Measurements from ENCODE around the gene KIAA0513.

DNA sequence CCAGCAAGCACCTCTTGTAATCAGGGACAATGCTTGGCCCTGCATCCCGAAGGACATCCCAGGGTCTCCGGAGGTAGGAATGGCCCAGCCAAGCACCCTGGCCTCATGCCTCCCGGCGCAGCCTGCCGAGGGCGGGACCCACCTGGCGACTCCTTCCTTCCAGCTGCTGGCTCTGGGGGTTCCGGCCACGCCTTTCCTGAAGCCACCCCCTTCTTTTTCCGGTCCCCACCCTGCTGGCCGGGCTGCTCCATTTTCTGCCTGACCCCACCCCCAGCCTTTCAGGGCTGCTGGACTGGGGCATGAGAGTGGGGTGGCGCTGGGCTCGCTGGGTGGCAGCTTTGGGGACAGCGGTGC lies 107.2 kb downstream of the KIAA0513 start:
- no peak for TF ChIP-seq CTCF (IDR thresholded peaks at IDR 0.05)
- no peak for TF ChIP-seq TP53 (CRISPR knock-in tag; IDR thresholded peaks at IDR 0.05)
- no peak for TF ChIP-seq RELA (CRISPR knock-in tag; IDR thresholded peaks at IDR 0.05; ENCODE audit: borderline replicate concordance)
- no peak for TF ChIP-seq TCF7 (CRISPR knock-in tag; IDR thresholded peaks at IDR 0.05; ENCODE audit: low read depth)
- TF ChIP-seq, protein P1, sequence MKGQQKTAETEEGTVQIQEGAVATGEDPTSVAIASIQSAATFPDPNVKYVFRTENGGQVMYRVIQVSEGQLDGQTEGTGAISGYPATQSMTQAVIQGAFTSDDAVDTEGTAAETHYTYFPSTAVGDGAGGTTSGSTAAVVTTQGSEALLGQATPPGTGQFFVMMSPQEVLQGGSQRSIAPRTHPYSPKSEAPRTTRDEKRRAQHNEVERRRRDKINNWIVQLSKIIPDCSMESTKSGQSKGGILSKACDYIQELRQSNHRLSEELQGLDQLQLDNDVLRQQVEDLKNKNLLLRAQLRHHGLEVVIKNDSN (CRISPR knock-in tag; IDR thresholded peaks at IDR 0.05): no peak

All from WTC11 (cell line).